ENCODE measurements around the gene AUNIP. TPM values are rescaled to one million over a fixed set of nuclear protein-coding genes. Genes with fewer than 3 reads are reported as not detected.

AUNIP gene
- total RNA-seq, 1 experiment from 2014 or later: 12.1 TPM

GRCh38 chr1:25792115-25792514 is 67.1 kb downstream of the AUNIP start:
- Histone ChIP-seq H4K20me1 (ENCODE audit: insufficient read depth) (no peaks in the 10 kb centered on the region), H3K4me3 (replicated peaks in 1 of 2; ENCODE audit: low read depth in 1 of 2, low read length in 2 of 2) (no peak overlapping the region), H2AFZ (ENCODE audit: low read depth, low read length, poor library complexity, severe bottlenecking) (no peak overlapping the region), H3K9ac (ENCODE audit: low read length) (no peak overlapping the region), H3K36me3 (ENCODE audit: control insufficient read depth in 1 of 2, insufficient read depth in 2 of 2, low read length in 2 of 2) (no peaks in the 10 kb centered on the region), H3K4me1 (ENCODE audit: control insufficient read depth in 1 of 2, insufficient read depth in 2 of 2, low read length in 2 of 2) (peaks cover 7 to 10% of the 10 kb centered on the region in 2 experiments), H3K9me2 (ENCODE audit: insufficient read depth) (no peaks in the 10 kb centered on the region), H3K27ac (ENCODE audit: low read depth, low read length) (no peak overlapping the region), H3K27me3 (ENCODE audit: insufficient read depth, low read length) (no peaks in the 10 kb centered on the region), H3K79me2 (ENCODE audit: insufficient read depth, low read length) (no peaks in the 10 kb centered on the region), H3K4me2 (ENCODE audit: low read length) (no peak overlapping the region), H3K9me3 (ENCODE audit: control insufficient read depth in 1 of 2, insufficient read depth in 1 of 2, low read depth in 1 of 2, low read length in 2 of 2) (no peaks in the 10 kb centered on the region)
- no TSS peak for BruUV-seq (replicated peaks)
- POLR2A ChIA-PET: no interaction called here
- CTCF ChIA-PET: no interaction called here
- ATAC-seq (no peak), DNase-seq (ENCODE audit: low read depth, low spot score) (no peak)
- intact Hi-C loops (cut with micrococcal nuclease): no loop called here
- RAD21 ChIA-PET (ENCODE audit: low non-redundant PET in 1 of 2, low total read pairs in 2 of 2, uncharacterized antibody in 2 of 2, unreplicated experiment in 2 of 2): no interaction called here
- TF ChIP-seq ATF3 (IDR thresholded peaks at IDR 0.05) (no peak), EZH2phosphoT487 (IDR thresholded peaks at IDR 0.05; ENCODE audit: borderline replicate concordance) (no peak), MAX (IDR thresholded peaks at IDR 0.05) (no peak), REST (IDR thresholded peaks at IDR 0.05; ENCODE audit: low read depth) (no peak), CTCF (IDR thresholded peaks at IDR 0.05 in 2 of 3, conservative IDR thresholded peaks at IDR 0.05 in 1 of 3; ENCODE audit: borderline replicate concordance in 1 of 3, insufficient read depth in 1 of 3, low read depth in 2 of 3, low read length in 2 of 3) (no peak), YY1 (IDR thresholded peaks at IDR 0.05; ENCODE audit: extremely low read depth, insufficient replicate concordance, low read depth, low read length) (no peak), ZFX (IDR thresholded peaks at IDR 0.05) (no peak), SIN3A (IDR thresholded peaks at IDR 0.05; ENCODE audit: low read depth) (no peak), ZNF274 (IDR thresholded peaks at IDR 0.05; ENCODE audit: low read depth, low read length) (no peak), SRF (IDR thresholded peaks at IDR 0.05; ENCODE audit: low read depth) (no peak), CBX3 (IDR thresholded peaks at IDR 0.05; ENCODE audit: low read depth) (no peak), SP1 (IDR thresholded peaks at IDR 0.05; ENCODE audit: low read depth) (no peak), JUND (IDR thresholded peaks at IDR 0.05) (no peak), POLR2AphosphoS5 (IDR thresholded peaks at IDR 0.05; ENCODE audit: low read depth, low read length) (no peak)

Data from HCT116 (cell line).